GM12891 (cell line): Measurements from ENCODE around the gene GAD2.

Experiments used
- POLR2A ChIP-seq: IDR thresholded peaks from 2 replicates; pipeline ENCODE4 v1.6.1; 2011; ENCODE audit warnings: low read depth, low read length, control low read depth
- TAF1 ChIP-seq: IDR thresholded peaks from 2 replicates; pipeline ENCODE4 v1.6.1; 2011; ENCODE audit warnings: low read depth, low read length, control low read depth

- TF ChIP-seq POLR2A, result no peak
- TF ChIP-seq TAF1, result no peak
Measured at GRCh38 chr10:26249681-26250080, 33.1 kb downstream of the GAD2 start.
